HG03280 (cell line): Measurements from ENCODE around the gene FZR1.

Source experiments
- ATAC-seq: cut with Tn5 transposase; IDR thresholded peaks from one replicate; pipeline ENCODE4 v1.9.1; 2021; ENCODE audit warnings: mild to moderate bottlenecking, moderate library complexity; ENCODE audit not compliant: unreplicated experiment

The FZR1 gene

GRCh38 chr19:3471954-3472655 is 34.0 kb upstream of the FZR1 start:
- no peak for ATAC-seq

- ATAC-seq = no peak
These were observed 32.1 kb upstream of the FZR1 start for GRCh38 chr19:3474010-3474409.

- ATAC-seq = no peak
These were observed 31.5 kb upstream of the FZR1 start for GRCh38 chr19:3474614-3475013.

GRCh38 chr19:3475449-3475848 is 30.7 kb upstream of the FZR1 start:
- no peak for ATAC-seq

DNA sequence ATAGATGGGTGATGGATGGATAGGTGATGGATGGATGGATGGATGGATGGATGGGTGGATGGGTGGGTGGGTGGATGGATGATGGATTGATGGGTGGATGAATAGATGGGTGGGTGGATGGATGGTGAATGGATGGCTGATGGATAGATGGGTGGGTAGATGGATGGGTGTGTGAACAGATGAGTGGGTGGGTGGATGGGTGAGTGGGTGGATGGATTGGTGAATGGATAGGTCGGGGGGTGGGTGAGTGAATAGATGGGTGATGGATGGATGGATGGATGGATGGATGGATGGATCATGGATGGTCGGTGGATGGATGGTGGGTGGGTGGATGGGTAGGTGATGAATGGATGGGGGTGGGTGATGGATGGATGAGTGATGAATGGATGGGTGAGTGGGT is 29.3 kb upstream of the FZR1 start:
- ATAC-seq = no peak

DNA sequence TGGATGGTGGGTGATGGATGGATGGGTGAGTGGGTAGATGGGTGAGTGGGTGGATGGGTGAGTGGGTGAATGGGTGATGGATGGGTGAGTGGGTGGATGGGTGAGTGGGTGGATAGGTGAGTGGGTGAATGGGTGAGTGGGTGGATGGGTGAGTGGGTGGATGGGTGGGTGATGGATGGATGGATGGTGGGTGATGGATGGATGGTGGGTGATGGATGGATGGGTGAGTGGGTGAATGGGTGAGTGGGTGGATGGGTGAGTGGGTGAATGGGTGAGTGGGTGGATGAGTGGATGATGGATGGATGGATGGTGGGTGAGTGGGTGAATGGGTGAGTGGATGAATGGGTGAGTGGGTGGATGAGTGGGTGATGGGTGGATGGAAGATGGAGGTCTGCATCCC is 28.6 kb upstream of the FZR1 start:
- ATAC-seq = no peak

GRCh38 chr19:3477951-3478350 is 28.2 kb upstream of the FZR1 start:
- no peak for ATAC-seq

GRCh38 chr19:3478409-3479176 is 27.5 kb upstream of the FZR1 start:
- no peak for ATAC-seq

GRCh38 chr19:3479177-3479833 is 26.8 kb upstream of the FZR1 start:
- ATAC-seq = no peak

DNA sequence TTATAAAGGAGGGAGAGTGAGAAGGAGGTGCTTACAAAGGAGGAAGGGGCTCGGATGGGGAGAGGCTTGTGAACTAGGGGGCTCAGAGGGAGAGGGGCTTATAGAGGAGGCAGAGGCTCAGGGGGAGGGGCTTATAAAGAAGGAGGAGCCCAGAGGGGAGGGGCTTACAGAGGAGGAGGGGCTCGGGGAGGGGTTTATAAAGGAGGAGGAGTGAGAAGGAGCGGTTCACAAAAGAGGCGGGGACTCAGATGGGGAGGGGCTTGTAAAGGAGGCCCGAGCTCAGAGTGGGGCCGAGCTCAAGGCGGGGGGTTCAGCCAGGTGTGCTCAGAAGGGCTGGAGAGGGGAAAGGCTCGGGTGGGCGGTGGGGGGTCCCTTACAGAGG is 26.3 kb upstream of the FZR1 start:
- no peak for ATAC-seq

DNA sequence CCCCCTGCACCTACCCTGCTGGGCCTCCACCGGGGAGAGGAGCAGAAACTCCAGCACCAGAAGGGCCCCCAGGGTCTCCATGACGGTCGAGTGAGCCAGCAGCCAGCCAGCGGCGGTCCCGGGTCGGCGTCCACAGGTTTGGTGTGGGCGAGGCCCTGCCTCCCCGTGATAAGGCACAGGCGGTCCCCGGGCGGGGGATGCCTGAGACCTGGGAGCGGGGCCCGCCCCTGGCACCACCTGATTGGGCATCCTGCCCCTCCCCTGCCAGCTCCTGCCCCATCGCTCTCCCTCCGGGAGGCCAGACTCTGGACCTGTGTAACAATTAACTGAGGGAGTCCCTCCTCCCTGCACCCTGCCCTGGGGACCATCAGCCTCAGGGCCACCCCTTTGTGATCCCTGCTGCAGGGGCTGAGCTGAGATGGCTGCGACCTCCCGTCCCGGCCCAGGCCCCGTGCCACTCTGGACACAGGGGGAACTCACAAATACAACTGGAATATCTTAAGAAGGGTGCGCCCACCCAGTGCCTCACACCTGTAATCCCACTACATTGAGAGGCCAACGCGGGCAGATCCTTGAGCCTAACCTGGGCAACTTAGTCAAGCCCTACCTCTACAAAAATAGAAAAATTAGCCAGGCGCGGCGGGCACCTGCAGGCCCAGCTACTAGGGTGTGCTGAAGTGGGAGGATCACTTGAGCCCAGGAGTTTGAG is 25.6 kb upstream of the FZR1 start, which contains the start of gene SMIM24:
Gene SMIM24, minus strand, starts transcription at position 143 of the 709 bp plus-strand sequence. Its CDS starts 62 bp downstream, at position 81.
- ATAC-seq = no peak

GRCh38 chr19:3481241-3482090 is 24.6 kb upstream of the FZR1 start:
- no peak for ATAC-seq

DNA sequence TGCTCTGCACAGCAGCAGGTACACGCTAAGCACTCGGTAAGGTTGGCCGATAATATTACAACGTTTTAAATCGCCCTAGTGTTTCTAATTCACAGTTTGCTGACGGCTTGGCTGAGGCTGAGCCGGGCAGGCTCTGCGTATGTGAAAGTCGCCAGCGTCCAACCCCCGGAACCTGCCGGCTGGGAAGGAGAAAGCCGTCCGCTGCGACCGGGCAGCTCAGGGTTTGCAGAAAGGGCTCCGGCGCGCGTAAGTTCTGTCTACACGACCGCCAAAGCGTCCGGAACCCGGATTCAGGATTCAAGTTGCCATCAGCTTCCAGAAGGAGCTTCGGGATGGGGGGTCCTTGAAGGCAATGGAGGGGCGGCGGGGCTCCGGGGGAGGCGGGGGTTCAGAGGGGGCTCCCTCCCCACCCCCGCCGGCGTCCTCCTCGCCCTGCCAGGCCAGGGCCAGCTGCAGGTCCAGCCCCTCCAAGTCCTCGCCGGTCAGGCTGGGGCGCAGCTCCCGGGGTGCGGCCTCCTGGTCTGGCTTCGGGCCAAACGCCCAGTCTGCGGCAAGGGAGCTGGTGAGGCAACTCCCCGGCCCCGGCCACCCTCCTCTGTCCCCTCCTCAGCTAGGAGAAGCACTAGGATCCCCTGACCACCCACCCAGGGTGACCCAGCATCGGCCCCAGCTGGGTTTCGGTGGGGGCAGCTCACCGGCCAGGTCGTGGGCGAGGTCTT is 23.4 kb upstream of the FZR1 start:
- no peak for ATAC-seq

GRCh38 chr19:3483226-3483628 is 22.9 kb upstream of the FZR1 start, which contains the start of gene SMIM44:
Gene SMIM44, minus strand, starts transcription at chr19:3483441. Its CDS starts 38 bp downstream, at chr19:3483403.
- no peak for ATAC-seq

- ATAC-seq = no peak
These were observed 14.6 kb upstream of the FZR1 start for GRCh38 chr19:3491396-3492119.

GRCh38 chr19:3492131-3492839 is 13.8 kb upstream of the FZR1 start:
- no peak for ATAC-seq

DNA sequence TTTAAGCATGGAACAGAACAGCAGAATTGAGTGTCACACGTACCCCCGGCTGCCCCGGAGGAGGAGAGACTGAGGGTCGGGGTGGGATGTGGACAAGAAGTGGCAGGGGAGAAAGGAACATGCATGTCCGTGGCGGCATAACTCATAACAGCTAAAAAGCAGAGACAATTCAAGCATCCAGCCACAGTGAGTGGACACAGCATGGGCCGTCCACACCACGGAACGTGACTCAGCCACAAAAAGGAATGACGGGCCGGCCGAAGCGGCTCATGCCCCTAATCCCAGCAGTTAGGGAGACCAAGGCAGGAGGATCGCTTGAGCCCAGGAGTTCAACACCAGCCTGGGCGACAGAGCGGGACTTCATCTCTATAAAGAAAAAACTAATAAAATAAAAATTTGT is 13.2 kb upstream of the FZR1 start:
- no peak for ATAC-seq

GRCh38 chr19:3493651-3494050 is 12.5 kb upstream of the FZR1 start:
- ATAC-seq = no peak
